Measurements from ENCODE around the gene PCDH9.

PCDH9 gene

GRCh38 chr13:67273001-67273400, 42.9 kb upstream of the PCDH9 start:
- Histone ChIP-seq H3K27me3 (ENCODE audit: control insufficient read depth in 3 of 3, insufficient read depth in 3 of 3, low read depth in 1 of 3, low read length in 3 of 3) (no peaks in the 10 kb centered on the region), H2BK5ac (ENCODE audit: low read length) (no peak overlapping the region), H3K79me1 (ENCODE audit: low read depth, low read length) (no peaks in the 10 kb centered on the region), H2AK5ac (ENCODE audit: low read depth, low read length) (no peak overlapping the region), H3K18ac (ENCODE audit: low read length) (no peak overlapping the region), H3K27ac (replicated peaks; ENCODE audit: low read length) (no peak overlapping the region), H3K4me1 (ENCODE audit: control insufficient read depth in 2 of 2, insufficient read depth in 1 of 2, low read depth in 1 of 2, low read length in 2 of 2) (no peaks in the 10 kb centered on the region), H3K4me2 (ENCODE audit: insufficient read depth, low read length, poor library complexity, severe bottlenecking) (no peak overlapping the region), H3K23ac (ENCODE audit: low read depth, low read length, poor library complexity) (no peak overlapping the region), H3K9ac (ENCODE audit: low read depth, low read length, poor library complexity) (no peak overlapping the region), H2BK120ac (ENCODE audit: low read depth, low read length) (no peak overlapping the region), H4K8ac (ENCODE audit: low read depth, low read length) (no peak overlapping the region), H3K4ac (ENCODE audit: low read length) (no peak overlapping the region), H4K91ac (ENCODE audit: low read depth, low read length, poor library complexity) (no peak overlapping the region), H2BK12ac (ENCODE audit: low read length) (no peak overlapping the region), H3K4me3 (ENCODE audit: low read length in 2 of 2) (no peak overlapping the region), H3K9me3 (replicated peaks in 1 of 2; ENCODE audit: control insufficient read depth in 2 of 2, insufficient read depth in 1 of 2, low read depth in 1 of 2, low read length in 2 of 2) (no peaks in the 10 kb centered on the region), H2AFZ (ENCODE audit: low read length) (no peak overlapping the region), H2BK15ac (ENCODE audit: low read length) (no peak overlapping the region), H3K14ac (ENCODE audit: low read length) (no peak overlapping the region), H3K36me3 (replicated peaks in 1 of 2; ENCODE audit: control insufficient read depth in 2 of 2, insufficient read depth in 2 of 2, low read length in 2 of 2) (no peaks in the 10 kb centered on the region)
- no peak for DNase-seq (ENCODE audit: low spot score)
- WGBS, 2 donors (ENCODE audit: extremely low coverage in 2 of 2, insufficient read length in 2 of 2, insufficient replicate concordance in 1 of 2) = no CpG with 5 or more reads among the region's 1 CpG

GRCh38 chr13:67267136-67267535, 37.0 kb upstream of the PCDH9 start:
- no peak overlapping the region for H4K8ac ChIP-seq (ENCODE audit: low read depth, low read length)

GRCh38 chr13:67259208-67259607, 29.1 kb upstream of the PCDH9 start:
- Histone ChIP-seq H4K91ac (ENCODE audit: low read depth, low read length, poor library complexity) (no peak overlapping the region), H3K36me3 (replicated peaks in 1 of 2; ENCODE audit: control insufficient read depth in 2 of 2, insufficient read depth in 2 of 2, low read length in 2 of 2) (no peaks in the 10 kb centered on the region), H3K4ac (ENCODE audit: low read length) (no peak overlapping the region), H2BK5ac (ENCODE audit: low read length) (no peak overlapping the region), H3K14ac (ENCODE audit: low read length) (no peak overlapping the region), H2AK5ac (ENCODE audit: low read depth, low read length) (no peak overlapping the region), H3K23ac (ENCODE audit: low read depth, low read length, poor library complexity) (no peak overlapping the region), H3K27me3 (ENCODE audit: control insufficient read depth in 3 of 3, insufficient read depth in 3 of 3, low read depth in 1 of 3, low read length in 3 of 3) (no peaks in the 10 kb centered on the region), H2BK120ac (ENCODE audit: low read depth, low read length) (no peak overlapping the region), H3K18ac (ENCODE audit: low read length) (no peak overlapping the region), H3K9me3 (replicated peaks in 1 of 2; ENCODE audit: control insufficient read depth in 2 of 2, insufficient read depth in 1 of 2, low read depth in 1 of 2, low read length in 2 of 2) (no peaks in the 10 kb centered on the region), H4K8ac (ENCODE audit: low read depth, low read length) (no peak overlapping the region), H2BK12ac (ENCODE audit: low read length) (no peak overlapping the region), H3K4me1 (ENCODE audit: control insufficient read depth in 2 of 2, insufficient read depth in 1 of 2, low read depth in 1 of 2, low read length in 2 of 2) (peaks cover 0 to 2% of the 10 kb centered on the region in 2 donors), H3K9ac (ENCODE audit: low read depth, low read length, poor library complexity) (no peak overlapping the region), H2AFZ (ENCODE audit: low read length) (no peak overlapping the region), H2BK15ac (ENCODE audit: low read length) (no peak overlapping the region), H3K79me1 (ENCODE audit: low read depth, low read length) (no peaks in the 10 kb centered on the region), H3K4me2 (ENCODE audit: insufficient read depth, low read length, poor library complexity, severe bottlenecking) (no peak overlapping the region), H3K4me3 (ENCODE audit: low read length in 2 of 2) (no peak overlapping the region), H3K27ac (replicated peaks; ENCODE audit: low read length) (no peak overlapping the region)
- DNase-seq (ENCODE audit: low spot score) = no peak
- no CpG with 5 or more reads among the region's 5 CpGs for WGBS, 2 donors (ENCODE audit: extremely low coverage in 2 of 2, insufficient read length in 2 of 2, insufficient replicate concordance in 1 of 2)

More at GRCh38 chr13:67267136-67267535, 37.0 kb upstream of the PCDH9 start:
- Histone ChIP-seq H3K4me3 (ENCODE audit: low read length in 2 of 2) (no peak overlapping the region), H2AFZ (ENCODE audit: low read length) (no peak overlapping the region), H3K4me2 (ENCODE audit: insufficient read depth, low read length, poor library complexity, severe bottlenecking) (no peak overlapping the region), H3K9me3 (replicated peaks in 1 of 2; ENCODE audit: control insufficient read depth in 2 of 2, insufficient read depth in 1 of 2, low read depth in 1 of 2, low read length in 2 of 2) (no peaks in the 10 kb centered on the region), H2BK15ac (ENCODE audit: low read length) (no peak overlapping the region), H4K91ac (ENCODE audit: low read depth, low read length, poor library complexity) (no peak overlapping the region), H2BK120ac (ENCODE audit: low read depth, low read length) (no peak overlapping the region), H3K36me3 (replicated peaks in 1 of 2; ENCODE audit: control insufficient read depth in 2 of 2, insufficient read depth in 2 of 2, low read length in 2 of 2) (no peaks in the 10 kb centered on the region), H3K4ac (ENCODE audit: low read length) (no peak overlapping the region), H3K4me1 (ENCODE audit: control insufficient read depth in 2 of 2, insufficient read depth in 1 of 2, low read depth in 1 of 2, low read length in 2 of 2) (no peaks in the 10 kb centered on the region), H3K27me3 (ENCODE audit: control insufficient read depth in 3 of 3, insufficient read depth in 3 of 3, low read depth in 1 of 3, low read length in 3 of 3) (no peaks in the 10 kb centered on the region), H3K9ac (ENCODE audit: low read depth, low read length, poor library complexity) (no peak overlapping the region), H3K23ac (ENCODE audit: low read depth, low read length, poor library complexity) (no peak overlapping the region), H2AK5ac (ENCODE audit: low read depth, low read length) (no peak overlapping the region), H2BK5ac (ENCODE audit: low read length) (no peak overlapping the region), H3K18ac (ENCODE audit: low read length) (no peak overlapping the region), H2BK12ac (ENCODE audit: low read length) (no peak overlapping the region), H3K79me1 (ENCODE audit: low read depth, low read length) (no peaks in the 10 kb centered on the region), H3K27ac (replicated peaks; ENCODE audit: low read length) (no peak overlapping the region), H3K14ac (ENCODE audit: low read length) (no peak overlapping the region)
- DNase-seq (ENCODE audit: low spot score) = no peak
- WGBS, 2 donors (ENCODE audit: extremely low coverage in 2 of 2, insufficient read length in 2 of 2, insufficient replicate concordance in 1 of 2) = no CpG with 5 or more reads among the region's 4 CpGs

- no peak overlapping the region for H3K4me3 ChIP-seq (ENCODE audit: low read length in 2 of 2)
- H3K18ac ChIP-seq (ENCODE audit: low read length) = no peak overlapping the region
- H2BK120ac ChIP-seq (ENCODE audit: low read depth, low read length) = no peak overlapping the region
- H3K4ac ChIP-seq (ENCODE audit: low read length) = no peak overlapping the region
- H3K36me3 ChIP-seq (replicated peaks in 1 of 2; ENCODE audit: control insufficient read depth in 2 of 2, insufficient read depth in 2 of 2, low read length in 2 of 2) = no peaks in the 10 kb centered on the region
- WGBS, 2 donors (ENCODE audit: extremely low coverage in 2 of 2, insufficient read length in 2 of 2, insufficient replicate concordance in 1 of 2) = no CpG with 5 or more reads among the region's 1 CpG
- no peaks in the 10 kb centered on the region for H3K27me3 ChIP-seq (ENCODE audit: control insufficient read depth in 3 of 3, insufficient read depth in 3 of 3, low read depth in 1 of 3, low read length in 3 of 3)
- no peak for DNase-seq (ENCODE audit: low spot score)
- H3K4me2 ChIP-seq (ENCODE audit: insufficient read depth, low read length, poor library complexity, severe bottlenecking) = no peak overlapping the region
- peaks cover 0 to 2% of the 10 kb centered on the region in 2 donors for H3K4me1 ChIP-seq (ENCODE audit: control insufficient read depth in 2 of 2, insufficient read depth in 1 of 2, low read depth in 1 of 2, low read length in 2 of 2)
- no peaks in the 10 kb centered on the region for H3K9me3 ChIP-seq (replicated peaks in 1 of 2; ENCODE audit: control insufficient read depth in 2 of 2, insufficient read depth in 1 of 2, low read depth in 1 of 2, low read length in 2 of 2)
- no peak overlapping the region for H3K23ac ChIP-seq (ENCODE audit: low read depth, low read length, poor library complexity)
- H2BK15ac ChIP-seq (ENCODE audit: low read length) = no peak overlapping the region
- H2AK5ac ChIP-seq (ENCODE audit: low read depth, low read length) = no peak overlapping the region
- H4K8ac ChIP-seq (ENCODE audit: low read depth, low read length) = no peak overlapping the region
- no peak overlapping the region for H4K91ac ChIP-seq (ENCODE audit: low read depth, low read length, poor library complexity)
- no peak overlapping the region for H2BK12ac ChIP-seq (ENCODE audit: low read length)
- H3K79me1 ChIP-seq (ENCODE audit: low read depth, low read length) = no peaks in the 10 kb centered on the region
- H3K14ac ChIP-seq (ENCODE audit: low read length) = no peak overlapping the region
- H2BK5ac ChIP-seq (ENCODE audit: low read length) = no peak overlapping the region
- H2AFZ ChIP-seq (ENCODE audit: low read length) = peak overlapping the region; percentile 14
- no peak overlapping the region for H3K27ac ChIP-seq (replicated peaks; ENCODE audit: low read length)
- no peak overlapping the region for H3K9ac ChIP-seq (ENCODE audit: low read depth, low read length, poor library complexity)
Measured at GRCh38 chr13:67258482-67258881, 28.3 kb upstream of the PCDH9 start.

Measured in neuronal stem cell (in vitro differentiated cells).